D721Med (cell line): ENCODE results near the gene E4F1.

ENCODE experiments used
- DNase-seq: peaks from one replicate; pipeline ENCODE4 v3.0.0; 2011; ENCODE audit warnings: low spot score; ENCODE audit not compliant: insufficient read length
- FAIRE-seq: peaks from 2 replicates; lab custom pipeline; 2011; peaks lifted over from hg19 to GRCh38; lab: Jason Lieb, UNC
- TF ChIP-seq, protein P1 (sequence below): IDR thresholded peaks from 2 replicates; pipeline ENCODE4 v1.5.1; 2012; ENCODE audit warnings: mild to moderate bottlenecking, control low read depth; ENCODE audit not compliant: insufficient read depth; ENCODE audit errors: missing control alignments

Gene E4F1

DNA sequence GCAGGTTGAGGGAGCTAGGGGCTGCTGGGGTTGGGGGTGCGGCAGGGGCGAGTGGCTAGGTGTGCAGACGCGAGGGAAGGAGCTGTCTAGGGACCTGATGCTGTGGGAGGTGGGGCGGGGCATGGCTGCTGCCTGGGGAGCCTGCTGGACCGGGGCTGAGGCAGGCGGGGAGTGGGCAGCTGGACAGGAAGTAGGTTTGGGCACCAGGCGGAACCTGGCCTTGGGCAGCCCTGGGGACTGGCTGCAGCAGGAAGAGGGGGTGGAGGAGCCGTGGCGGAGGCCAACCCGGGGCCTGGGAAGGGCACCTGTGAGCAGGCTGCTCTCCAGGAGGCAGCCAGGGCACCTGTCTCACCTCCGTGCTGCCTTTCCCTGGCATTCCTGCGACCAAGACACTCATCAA is 7.0 kb downstream of the E4F1 start:
- FAIRE-seq: no peak
- TF ChIP-seq, protein P1, sequence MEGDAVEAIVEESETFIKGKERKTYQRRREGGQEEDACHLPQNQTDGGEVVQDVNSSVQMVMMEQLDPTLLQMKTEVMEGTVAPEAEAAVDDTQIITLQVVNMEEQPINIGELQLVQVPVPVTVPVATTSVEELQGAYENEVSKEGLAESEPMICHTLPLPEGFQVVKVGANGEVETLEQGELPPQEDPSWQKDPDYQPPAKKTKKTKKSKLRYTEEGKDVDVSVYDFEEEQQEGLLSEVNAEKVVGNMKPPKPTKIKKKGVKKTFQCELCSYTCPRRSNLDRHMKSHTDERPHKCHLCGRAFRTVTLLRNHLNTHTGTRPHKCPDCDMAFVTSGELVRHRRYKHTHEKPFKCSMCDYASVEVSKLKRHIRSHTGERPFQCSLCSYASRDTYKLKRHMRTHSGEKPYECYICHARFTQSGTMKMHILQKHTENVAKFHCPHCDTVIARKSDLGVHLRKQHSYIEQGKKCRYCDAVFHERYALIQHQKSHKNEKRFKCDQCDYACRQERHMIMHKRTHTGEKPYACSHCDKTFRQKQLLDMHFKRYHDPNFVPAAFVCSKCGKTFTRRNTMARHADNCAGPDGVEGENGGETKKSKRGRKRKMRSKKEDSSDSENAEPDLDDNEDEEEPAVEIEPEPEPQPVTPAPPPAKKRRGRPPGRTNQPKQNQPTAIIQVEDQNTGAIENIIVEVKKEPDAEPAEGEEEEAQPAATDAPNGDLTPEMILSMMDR: no peak
- DNase-seq: no peak

- TF ChIP-seq, protein P1: no peak
- DNase-seq (no peak), FAIRE-seq (no peak)
These were observed 7.9 kb downstream of the E4F1 start for GRCh38 chr16:2231016-2231931.

DNA sequence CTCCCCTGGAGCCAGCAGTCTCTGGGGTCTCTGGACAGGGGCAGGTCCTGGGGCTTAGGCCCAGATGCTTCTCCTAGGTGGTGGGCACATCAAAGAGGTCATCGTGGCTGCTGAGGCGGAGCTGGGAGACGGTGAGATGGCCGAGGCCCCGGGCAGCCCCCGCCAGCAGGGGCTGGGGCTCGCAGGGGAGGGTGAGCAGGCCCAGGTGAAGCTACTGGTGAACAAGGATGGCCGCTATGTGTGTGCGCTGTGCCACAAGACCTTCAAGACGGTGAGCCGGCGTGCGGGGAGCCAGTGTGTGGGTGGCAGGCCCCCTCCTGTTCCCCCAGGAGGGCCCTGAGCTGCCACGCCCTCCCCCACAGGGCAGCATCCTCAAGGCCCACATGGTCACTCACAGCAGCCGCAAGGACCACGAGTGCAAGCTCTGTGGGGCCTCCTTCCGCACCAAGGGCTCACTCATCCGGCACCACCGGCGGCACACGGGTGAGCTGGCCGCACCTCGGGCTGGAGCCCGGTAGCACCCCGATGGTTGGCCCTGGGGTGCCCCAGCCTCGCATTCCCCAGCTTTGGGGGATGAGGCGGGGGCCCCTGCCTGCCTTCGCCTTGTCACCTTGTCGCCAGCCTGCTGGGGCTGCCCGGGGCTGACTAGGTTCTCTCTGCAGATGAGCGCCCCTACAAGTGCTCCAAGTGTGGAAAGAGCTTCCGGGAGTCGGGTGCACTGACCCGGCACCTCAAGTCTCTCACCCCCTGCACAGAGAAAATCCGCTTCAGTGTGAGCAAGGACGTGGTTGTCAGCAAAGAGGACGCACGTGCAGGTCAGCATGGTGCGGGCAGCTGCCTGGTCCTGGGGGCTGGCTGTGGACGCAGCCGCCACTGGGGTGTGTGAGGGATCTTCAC is 9.0 kb downstream of the E4F1 start:
- TF ChIP-seq, protein P1: no peak
- DNase-seq: no peak

GRCh38 chr16:2233046-2233775 is 9.8 kb downstream of the E4F1 start:
- no peak for FAIRE-seq
- no peak for DNase-seq
- TF ChIP-seq, protein P1: no peak

More for the DNA sequence above, 9.0 kb downstream of the E4F1 start:
- FAIRE-seq: no peak

DNA sequence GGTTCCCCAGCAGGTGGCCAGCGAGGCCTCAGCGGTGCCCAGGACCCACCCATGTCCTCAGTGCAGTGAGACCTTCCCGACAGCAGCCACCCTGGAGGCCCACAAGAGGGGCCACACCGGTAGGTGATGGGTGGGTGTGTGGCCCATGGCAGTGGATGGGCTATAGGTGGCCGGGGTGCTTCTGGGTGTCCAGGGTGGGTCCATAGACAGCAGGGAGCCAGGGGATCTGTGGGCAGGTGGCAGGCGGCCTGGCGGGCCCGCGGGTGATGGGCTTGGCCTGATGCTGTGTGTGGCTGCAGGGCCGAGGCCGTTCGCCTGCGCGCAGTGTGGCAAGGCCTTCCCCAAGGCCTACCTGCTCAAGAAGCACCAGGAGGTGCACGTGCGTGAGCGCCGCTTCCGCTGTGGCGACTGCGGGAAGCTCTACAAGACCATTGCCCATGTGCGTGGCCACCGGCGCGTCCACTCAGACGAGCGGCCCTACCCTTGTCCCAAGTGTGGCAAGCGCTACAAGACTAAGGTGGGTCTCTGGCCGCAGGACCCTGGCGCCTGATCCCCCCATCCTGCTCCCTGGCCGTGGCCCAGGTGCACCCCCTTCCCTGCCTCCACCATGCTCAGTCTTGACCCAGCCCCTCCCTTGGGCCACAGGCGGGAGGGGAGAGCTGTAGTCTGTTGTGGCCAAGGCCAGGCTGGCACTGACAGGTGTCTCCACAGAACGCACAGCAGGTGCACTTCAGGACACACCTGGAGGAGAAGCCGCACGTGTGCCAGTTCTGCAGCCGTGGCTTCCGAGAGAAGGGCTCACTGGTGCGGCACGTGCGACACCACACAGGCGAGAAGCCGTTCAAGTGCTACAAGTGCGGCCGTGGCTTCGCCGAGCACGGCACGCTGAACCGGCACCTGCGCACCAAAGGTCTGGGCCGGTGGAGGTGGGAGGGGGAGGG is 10.8 kb downstream of the E4F1 start:
- DNase-seq (no peak), FAIRE-seq (no peak)
- TF ChIP-seq, protein P1: no peak

GRCh38 chr16:2234813-2235170 is 11.4 kb downstream of the E4F1 start:
- DNase-seq: no peak
- TF ChIP-seq, protein P1: no peak
- FAIRE-seq: no peak
